ENCODE measurements around the gene PRKRA.

- TF ChIP-seq, protein P1, sequence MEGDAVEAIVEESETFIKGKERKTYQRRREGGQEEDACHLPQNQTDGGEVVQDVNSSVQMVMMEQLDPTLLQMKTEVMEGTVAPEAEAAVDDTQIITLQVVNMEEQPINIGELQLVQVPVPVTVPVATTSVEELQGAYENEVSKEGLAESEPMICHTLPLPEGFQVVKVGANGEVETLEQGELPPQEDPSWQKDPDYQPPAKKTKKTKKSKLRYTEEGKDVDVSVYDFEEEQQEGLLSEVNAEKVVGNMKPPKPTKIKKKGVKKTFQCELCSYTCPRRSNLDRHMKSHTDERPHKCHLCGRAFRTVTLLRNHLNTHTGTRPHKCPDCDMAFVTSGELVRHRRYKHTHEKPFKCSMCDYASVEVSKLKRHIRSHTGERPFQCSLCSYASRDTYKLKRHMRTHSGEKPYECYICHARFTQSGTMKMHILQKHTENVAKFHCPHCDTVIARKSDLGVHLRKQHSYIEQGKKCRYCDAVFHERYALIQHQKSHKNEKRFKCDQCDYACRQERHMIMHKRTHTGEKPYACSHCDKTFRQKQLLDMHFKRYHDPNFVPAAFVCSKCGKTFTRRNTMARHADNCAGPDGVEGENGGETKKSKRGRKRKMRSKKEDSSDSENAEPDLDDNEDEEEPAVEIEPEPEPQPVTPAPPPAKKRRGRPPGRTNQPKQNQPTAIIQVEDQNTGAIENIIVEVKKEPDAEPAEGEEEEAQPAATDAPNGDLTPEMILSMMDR (IDR thresholded peaks at IDR 0.05 in 8 of 11, conservative IDR thresholded peaks at IDR 0.05 in 3 of 11) = no peak
- no peak for TF ChIP-seq POLR2A (IDR thresholded peaks at IDR 0.05)
Measured at GRCh38 chr2:178409261-178409660, 41.7 kb downstream of the PRKRA start.

All from spleen (tissue), 7 donors.